Testis (tissue), 2 donors: Measurements from ENCODE around the gene ADK.

Experiments
- POLR2A ChIP-seq: fragments of 450-650 bp; IDR thresholded peaks from one replicate; pipeline ENCODE4 v1.6.1; 2017; ENCODE audit warnings: antibody characterized with exemption, mild to moderate bottlenecking, moderate library complexity
- TF ChIP-seq, protein P1 (sequence below), 3 experiments: fragments of 450-650 bp in 2 of 3; fragments of 200-600 bp in 1 of 3; sonication (generic) in 1 of 3; IDR thresholded peaks; one replicate each; pipeline ENCODE4 v1.5.1; 2016 to 2019; ENCODE audit warnings: antibody characterized with exemption in 3 of 3, mild to moderate bottlenecking in 2 of 3, moderate library complexity in 1 of 3

DNA sequence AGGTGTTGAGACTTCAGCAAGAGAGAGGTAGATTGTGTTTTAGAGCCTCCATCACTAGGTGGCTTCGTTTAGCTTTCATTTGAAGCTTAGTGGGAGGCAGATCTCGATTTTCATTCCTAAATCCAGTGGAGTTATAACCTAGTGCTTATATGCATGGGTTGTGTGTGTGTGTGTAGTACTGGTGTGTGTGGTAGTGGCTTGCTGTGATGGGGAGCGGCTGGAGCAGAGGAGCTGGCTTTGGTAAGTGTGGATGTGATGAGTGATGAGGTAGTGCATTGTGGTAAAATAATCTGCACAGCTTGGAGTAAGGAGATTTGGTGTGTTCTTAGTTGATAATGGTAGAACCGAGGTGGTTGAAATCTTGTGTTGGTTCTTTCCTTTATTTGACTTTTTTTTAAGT is 43.6 kb upstream of the ADK start:
- TF ChIP-seq, protein P1, sequence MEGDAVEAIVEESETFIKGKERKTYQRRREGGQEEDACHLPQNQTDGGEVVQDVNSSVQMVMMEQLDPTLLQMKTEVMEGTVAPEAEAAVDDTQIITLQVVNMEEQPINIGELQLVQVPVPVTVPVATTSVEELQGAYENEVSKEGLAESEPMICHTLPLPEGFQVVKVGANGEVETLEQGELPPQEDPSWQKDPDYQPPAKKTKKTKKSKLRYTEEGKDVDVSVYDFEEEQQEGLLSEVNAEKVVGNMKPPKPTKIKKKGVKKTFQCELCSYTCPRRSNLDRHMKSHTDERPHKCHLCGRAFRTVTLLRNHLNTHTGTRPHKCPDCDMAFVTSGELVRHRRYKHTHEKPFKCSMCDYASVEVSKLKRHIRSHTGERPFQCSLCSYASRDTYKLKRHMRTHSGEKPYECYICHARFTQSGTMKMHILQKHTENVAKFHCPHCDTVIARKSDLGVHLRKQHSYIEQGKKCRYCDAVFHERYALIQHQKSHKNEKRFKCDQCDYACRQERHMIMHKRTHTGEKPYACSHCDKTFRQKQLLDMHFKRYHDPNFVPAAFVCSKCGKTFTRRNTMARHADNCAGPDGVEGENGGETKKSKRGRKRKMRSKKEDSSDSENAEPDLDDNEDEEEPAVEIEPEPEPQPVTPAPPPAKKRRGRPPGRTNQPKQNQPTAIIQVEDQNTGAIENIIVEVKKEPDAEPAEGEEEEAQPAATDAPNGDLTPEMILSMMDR (IDR thresholded peaks at IDR 0.05) = no peak
- no peak for TF ChIP-seq POLR2A
